Jurkat, Clone E6-1 (cell line): ENCODE measurements around the gene SV2C.
"Not testable (repeated sequence)": the region's sequence is repeated elsewhere in the genome, so short reads cannot be mapped to it uniquely, and the experiment has no call there.

ENCODE experiments used
- DNase-seq: peaks from one replicate; pipeline ENCODE4 v3.0.0-alpha.2; 2011; ENCODE audit warnings: low read depth, low spot score
- H3K4me3 ChIP-seq: 2 replicates; pipeline ENCODE4 v1.5.1; 2011; ENCODE audit warnings: mild to moderate bottlenecking, low read length, control low read depth, moderate library complexity

SV2C gene

GRCh38 chr5:76319673-76320072 lies 236.5 kb downstream of the SV2C start:
- peak overlapping the region; percentile 27 for H3K4me3 ChIP-seq
- peak; percentile 81 for DNase-seq

- not testable (repeated sequence) for DNase-seq, H3K4me3 ChIP-seq
Measured at GRCh38 chr5:76323494-76323893, 240.3 kb downstream of the SV2C start.

GRCh38 chr5:76325326-76325725 lies 242.1 kb downstream of the SV2C start:
- DNase-seq = no peak
- H3K4me3 ChIP-seq = no peak overlapping the region

DNA sequence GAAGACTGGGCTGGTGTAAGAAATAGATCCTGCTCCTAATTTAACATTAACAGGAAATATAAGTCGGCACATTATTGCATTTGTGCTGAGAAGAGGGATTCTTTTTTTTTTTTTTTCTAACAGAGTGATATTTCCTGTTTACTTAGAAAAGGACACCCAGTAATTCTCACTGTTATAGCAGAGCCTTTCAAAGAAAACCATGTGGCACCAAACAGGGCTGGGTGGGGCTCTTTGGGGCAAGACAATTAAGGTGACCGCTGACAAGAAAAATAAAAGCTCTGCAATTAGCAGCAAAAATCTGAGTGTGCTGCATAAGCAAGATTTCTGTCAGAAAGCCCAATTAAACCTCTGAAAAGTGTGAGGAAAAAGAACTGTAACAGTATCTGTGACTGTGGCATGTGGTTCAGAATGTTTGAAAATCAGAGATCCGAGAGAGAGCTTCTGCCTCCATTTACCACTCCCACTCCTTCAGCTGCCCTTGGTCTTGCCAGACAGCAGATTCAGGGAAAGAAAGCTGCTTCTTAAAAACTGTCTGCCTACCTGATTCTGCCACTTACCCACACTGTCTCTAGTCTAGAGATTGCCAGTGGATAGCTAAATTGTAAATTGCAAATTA lies 242.8 kb downstream of the SV2C start:
- DNase-seq = no peak
- no peak overlapping the region for H3K4me3 ChIP-seq

DNA sequence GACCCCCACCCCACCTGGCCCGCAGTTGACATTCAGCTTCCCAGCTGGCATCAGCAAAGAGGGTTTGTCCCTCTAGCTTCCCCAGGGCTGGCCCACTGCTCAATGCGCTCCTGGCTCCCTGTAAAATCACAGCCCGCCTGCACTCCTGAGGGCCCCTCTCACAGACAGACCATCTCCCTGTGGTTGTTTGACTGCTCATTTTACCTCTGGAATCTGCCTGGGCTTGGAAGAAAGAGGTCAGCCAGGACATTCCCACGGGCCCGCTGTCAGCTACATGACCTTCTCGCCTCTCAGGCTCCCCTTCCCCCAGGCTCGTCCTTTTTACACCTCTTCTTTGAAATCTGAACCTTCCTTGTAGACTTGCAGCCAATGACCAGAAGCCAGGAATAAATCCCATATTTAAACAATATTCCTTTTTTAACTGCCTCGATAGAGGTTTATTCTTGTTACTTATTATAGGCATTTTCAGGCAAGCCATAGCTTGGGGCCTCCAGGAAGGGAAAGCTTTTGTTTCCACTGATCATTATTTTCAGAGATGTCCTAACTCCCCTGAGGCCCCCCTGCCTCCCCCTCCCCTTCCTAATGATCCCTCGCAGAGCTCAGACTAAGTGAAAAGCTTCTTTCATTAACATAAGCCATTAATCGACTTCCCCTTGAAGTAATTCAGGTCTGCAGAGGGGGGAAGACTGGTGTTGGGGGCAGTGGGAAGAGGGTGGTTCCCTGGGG lies 243.6 kb downstream of the SV2C start:
- DNase-seq = no peak

GRCh38 chr5:76329346-76329745 lies 246.2 kb downstream of the SV2C start:
- no peak for DNase-seq
- H3K4me3 ChIP-seq = no peak overlapping the region

More for the DNA sequence above, 243.6 kb downstream of the SV2C start:
- H3K4me3 ChIP-seq = no peak overlapping the region

- DNase-seq = peak; percentile 86
- H3K4me3 ChIP-seq = no peak overlapping the region
Measured at GRCh38 chr5:76331126-76331525, 247.9 kb downstream of the SV2C start.

DNA sequence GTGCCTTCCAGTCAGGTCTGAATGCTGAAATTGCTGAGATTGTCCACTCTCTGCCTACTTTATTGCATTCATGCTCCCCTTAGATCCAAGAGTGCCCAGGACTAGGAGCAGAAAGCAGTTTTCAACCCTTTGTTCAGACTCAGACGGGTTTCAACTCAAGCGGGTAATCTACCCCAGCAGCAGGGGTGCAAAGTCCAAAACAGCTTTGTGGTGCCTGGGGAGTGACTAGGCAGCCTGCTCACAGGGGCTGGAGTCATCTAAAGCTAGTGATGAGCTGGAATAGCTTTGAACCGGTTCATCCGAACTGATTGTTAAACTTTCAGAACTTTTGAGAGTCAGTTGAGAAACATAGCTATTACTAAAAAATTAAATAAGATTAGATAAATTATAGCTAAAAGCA lies 248.9 kb downstream of the SV2C start:
- no peak overlapping the region for H3K4me3 ChIP-seq
- no peak for DNase-seq

- no peak for DNase-seq
- H3K4me3 ChIP-seq = no peak overlapping the region
Measured at GRCh38 chr5:76332611-76333205, 249.5 kb downstream of the SV2C start.

DNA sequence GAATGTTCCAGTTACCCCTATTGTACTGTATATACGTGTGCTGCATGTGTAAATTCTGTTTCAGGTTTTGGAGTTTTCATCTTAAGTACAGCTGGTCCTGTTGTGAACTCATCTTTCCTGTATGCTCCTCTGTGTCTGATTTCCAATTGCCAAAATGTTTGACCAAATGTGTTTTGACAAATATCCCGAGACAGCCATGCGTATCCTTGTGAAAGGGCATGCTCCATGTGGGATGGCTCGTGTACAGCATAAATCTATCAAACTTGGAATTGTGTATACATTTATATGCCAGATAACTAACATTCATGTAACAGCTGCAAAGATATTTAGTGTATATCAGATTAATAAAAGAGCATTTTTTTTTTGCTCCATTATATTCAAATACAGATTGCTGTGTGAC lies 250.4 kb downstream of the SV2C start:
- no peak overlapping the region for H3K4me3 ChIP-seq
- DNase-seq = no peak

GRCh38 chr5:76334574-76334973 lies 251.4 kb downstream of the SV2C start:
- no peak for DNase-seq
- H3K4me3 ChIP-seq = no peak overlapping the region

GRCh38 chr5:76335451-76335850 lies 252.3 kb downstream of the SV2C start:
- H3K4me3 ChIP-seq, DNase-seq: not testable (repeated sequence)

GRCh38 chr5:76336253-76336809 lies 253.1 kb downstream of the SV2C start:
- DNase-seq, H3K4me3 ChIP-seq: not testable (repeated sequence)

DNA sequence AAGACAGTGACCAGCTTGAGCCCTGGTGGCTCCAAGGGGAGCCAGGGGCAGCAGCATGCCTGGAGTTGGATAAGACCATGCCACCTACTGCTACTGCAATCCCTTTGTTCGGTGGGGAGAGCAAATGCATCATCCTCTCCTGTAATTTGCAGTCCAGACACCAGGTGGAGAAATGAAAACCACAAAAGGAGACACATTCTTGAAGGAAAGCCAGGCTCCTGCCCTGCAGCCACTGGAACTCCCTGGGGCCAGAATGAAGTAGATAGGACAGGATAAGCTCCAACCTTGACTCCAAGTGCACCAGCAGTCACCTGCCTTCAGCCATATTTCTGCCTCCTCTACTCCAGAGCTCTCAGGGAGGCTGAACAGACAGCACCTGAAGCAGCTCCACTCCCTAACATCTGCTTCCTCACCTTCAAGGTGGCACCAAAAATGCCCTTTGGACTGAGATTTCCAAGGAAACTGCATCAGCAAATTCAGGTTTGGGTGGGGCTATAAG lies 254.8 kb downstream of the SV2C start:
- peak; percentile 80 for DNase-seq
- no peak overlapping the region for H3K4me3 ChIP-seq

GRCh38 chr5:76339919-76340318 lies 256.7 kb downstream of the SV2C start:
- DNase-seq = no peak
- H3K4me3 ChIP-seq = no peak overlapping the region

- DNase-seq = no peak
- H3K4me3 ChIP-seq = no peak overlapping the region
Measured at GRCh38 chr5:76341651-76342334, 258.6 kb downstream of the SV2C start.

GRCh38 chr5:76342474-76342873 lies 259.3 kb downstream of the SV2C start:
- H3K4me3 ChIP-seq = no peak overlapping the region

GRCh38 chr5:76345582-76345981 lies 262.4 kb downstream of the SV2C start:
- DNase-seq = no peak
- H3K4me3 ChIP-seq = no peak overlapping the region

More at GRCh38 chr5:76342474-76342873, 259.3 kb downstream of the SV2C start:
- no peak for DNase-seq

GRCh38 chr5:76351176-76351575 lies 268.0 kb downstream of the SV2C start:
- no peak for DNase-seq
- no peak overlapping the region for H3K4me3 ChIP-seq
